ENCODE data around the gene TDP1. TPM values are rescaled to one million over a fixed set of nuclear protein-coding genes. Genes with fewer than 3 reads are reported as not detected.

Gene TDP1
- total RNA-seq, 1 experiment from 2014 or later: 23.9 TPM

DNA sequence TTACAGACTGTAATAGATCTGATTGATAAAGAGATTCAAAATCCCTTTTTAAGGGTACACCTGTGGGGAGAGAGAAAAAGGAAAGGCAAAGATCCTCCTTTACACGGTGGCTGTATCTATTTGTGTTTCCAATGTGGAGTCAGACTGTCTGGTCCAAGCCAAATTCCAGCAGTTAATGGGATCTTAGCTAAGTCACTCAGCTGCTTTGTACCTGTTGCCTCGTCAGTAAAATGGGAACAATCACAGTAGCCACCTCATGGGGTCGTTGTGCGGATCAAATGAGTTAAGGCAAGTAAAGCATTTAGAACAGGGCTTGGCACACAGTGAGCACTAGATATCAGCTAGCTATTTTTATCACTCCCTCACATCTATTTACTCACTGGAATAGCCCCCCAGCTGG lies 48.1 kb upstream of the TDP1 start:
- TF ChIP-seq SIN3A (IDR thresholded peaks at IDR 0.05; ENCODE audit: borderline replicate concordance, insufficient read depth, low read depth, low read length): no peak
- TF ChIP-seq, protein P1, sequence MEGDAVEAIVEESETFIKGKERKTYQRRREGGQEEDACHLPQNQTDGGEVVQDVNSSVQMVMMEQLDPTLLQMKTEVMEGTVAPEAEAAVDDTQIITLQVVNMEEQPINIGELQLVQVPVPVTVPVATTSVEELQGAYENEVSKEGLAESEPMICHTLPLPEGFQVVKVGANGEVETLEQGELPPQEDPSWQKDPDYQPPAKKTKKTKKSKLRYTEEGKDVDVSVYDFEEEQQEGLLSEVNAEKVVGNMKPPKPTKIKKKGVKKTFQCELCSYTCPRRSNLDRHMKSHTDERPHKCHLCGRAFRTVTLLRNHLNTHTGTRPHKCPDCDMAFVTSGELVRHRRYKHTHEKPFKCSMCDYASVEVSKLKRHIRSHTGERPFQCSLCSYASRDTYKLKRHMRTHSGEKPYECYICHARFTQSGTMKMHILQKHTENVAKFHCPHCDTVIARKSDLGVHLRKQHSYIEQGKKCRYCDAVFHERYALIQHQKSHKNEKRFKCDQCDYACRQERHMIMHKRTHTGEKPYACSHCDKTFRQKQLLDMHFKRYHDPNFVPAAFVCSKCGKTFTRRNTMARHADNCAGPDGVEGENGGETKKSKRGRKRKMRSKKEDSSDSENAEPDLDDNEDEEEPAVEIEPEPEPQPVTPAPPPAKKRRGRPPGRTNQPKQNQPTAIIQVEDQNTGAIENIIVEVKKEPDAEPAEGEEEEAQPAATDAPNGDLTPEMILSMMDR (IDR thresholded peaks at IDR 0.05): no peak
- TF ChIP-seq, protein P2, sequence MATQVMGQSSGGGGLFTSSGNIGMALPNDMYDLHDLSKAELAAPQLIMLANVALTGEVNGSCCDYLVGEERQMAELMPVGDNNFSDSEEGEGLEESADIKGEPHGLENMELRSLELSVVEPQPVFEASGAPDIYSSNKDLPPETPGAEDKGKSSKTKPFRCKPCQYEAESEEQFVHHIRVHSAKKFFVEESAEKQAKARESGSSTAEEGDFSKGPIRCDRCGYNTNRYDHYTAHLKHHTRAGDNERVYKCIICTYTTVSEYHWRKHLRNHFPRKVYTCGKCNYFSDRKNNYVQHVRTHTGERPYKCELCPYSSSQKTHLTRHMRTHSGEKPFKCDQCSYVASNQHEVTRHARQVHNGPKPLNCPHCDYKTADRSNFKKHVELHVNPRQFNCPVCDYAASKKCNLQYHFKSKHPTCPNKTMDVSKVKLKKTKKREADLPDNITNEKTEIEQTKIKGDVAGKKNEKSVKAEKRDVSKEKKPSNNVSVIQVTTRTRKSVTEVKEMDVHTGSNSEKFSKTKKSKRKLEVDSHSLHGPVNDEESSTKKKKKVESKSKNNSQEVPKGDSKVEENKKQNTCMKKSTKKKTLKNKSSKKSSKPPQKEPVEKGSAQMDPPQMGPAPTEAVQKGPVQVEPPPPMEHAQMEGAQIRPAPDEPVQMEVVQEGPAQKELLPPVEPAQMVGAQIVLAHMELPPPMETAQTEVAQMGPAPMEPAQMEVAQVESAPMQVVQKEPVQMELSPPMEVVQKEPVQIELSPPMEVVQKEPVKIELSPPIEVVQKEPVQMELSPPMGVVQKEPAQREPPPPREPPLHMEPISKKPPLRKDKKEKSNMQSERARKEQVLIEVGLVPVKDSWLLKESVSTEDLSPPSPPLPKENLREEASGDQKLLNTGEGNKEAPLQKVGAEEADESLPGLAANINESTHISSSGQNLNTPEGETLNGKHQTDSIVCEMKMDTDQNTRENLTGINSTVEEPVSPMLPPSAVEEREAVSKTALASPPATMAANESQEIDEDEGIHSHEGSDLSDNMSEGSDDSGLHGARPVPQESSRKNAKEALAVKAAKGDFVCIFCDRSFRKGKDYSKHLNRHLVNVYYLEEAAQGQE (IDR thresholded peaks at IDR 0.05; ENCODE audit: insufficient read depth in 1 of 2, low read depth in 2 of 2, low read length in 1 of 2): no peak
- no peak for TF ChIP-seq POLR2AphosphoS5 (IDR thresholded peaks at IDR 0.05; ENCODE audit: low read depth, low read length)
- no peak for TF ChIP-seq TCF7L2 (IDR thresholded peaks at IDR 0.05; ENCODE audit: low read depth, low read length)
- no peak overlapping the region for H3K4me3 ChIP-seq (ENCODE audit: low read depth in 2 of 2, low read length in 2 of 2)
- DNase-seq (ENCODE audit: low read depth, low spot score) (no peak), ATAC-seq (no peak)
- H3K27me3 ChIP-seq (ENCODE audit: control insufficient read depth, insufficient read depth, low read length): no peaks in the 10 kb centered on the region
- intact Hi-C loops (cut with micrococcal nuclease; ENCODE audit: unreplicated experiment): loop anchor here (10.0 kb wide), 1 partner anchor 863 kb away; no protein-coding TSS in a partner anchor
- H3K27ac ChIP-seq (ENCODE audit: low read length): no peak overlapping the region
- H3K36me3 ChIP-seq (ENCODE audit: control insufficient read depth, insufficient read depth, low read length): no peaks in the 10 kb centered on the region
- no peaks in the 10 kb centered on the region for H3K4me1 ChIP-seq (ENCODE audit: control insufficient read depth, insufficient read depth, low read length)
- CTCF ChIA-PET: no interaction called here
- POLR2A ChIA-PET: no interaction called here
- H3K9me3 ChIP-seq (ENCODE audit: control insufficient read depth, insufficient read depth, low read depth, low read length): no peaks in the 10 kb centered on the region
- BruUV-seq (replicated peaks): no TSS peak
- in situ Hi-C loops (cut with HindIII; ENCODE audit: low pct_unique_long_range_greater_than_20kb, low sequenced_read_pairs): no loop called here

DNA sequence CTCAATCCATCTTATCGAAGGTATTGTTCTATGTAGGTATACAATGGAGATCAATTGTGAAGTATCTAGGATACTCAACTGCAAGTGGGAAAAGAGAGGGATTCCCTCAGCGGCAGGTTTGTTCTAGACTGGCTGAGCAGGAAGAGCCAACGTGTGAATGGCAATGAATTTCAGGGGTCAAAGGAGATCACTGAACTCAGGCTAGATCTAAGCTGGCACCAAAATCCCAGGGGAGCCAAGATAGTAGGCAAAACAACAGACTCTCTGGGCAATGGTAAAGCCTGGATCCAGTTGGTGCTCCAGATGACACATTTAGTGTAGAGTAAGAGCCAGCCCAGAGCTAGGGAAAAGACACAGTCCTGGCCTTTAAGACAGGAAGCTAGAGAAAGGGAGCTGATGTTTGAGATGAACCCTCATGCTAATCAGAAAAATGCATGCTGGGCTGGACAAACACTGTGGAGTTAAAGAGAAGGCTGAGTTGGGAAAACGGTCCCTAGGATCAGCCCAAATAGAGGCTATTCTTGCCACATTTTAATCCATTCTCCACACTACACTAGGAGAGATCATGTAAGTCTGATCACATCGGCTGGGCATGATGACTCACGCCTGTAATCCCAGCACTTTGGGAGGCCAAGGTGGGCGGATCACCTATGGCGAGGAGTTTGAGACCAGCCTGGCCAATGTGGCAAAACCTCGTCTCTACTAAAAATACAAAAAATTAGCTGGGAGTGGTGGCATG lies 46.8 kb upstream of the TDP1 start:
- ChIA-PET CTCF (no interaction called here), POLR2A (no interaction called here)
- intact Hi-C loops (cut with micrococcal nuclease; ENCODE audit: unreplicated experiment): loop anchor here (10.0 kb wide), 1 partner anchor 864 kb away; no protein-coding TSS in a partner anchor
- TF ChIP-seq, protein P2 (IDR thresholded peaks at IDR 0.05; ENCODE audit: insufficient read depth in 1 of 2, low read depth in 2 of 2, low read length in 1 of 2): no peak
- TF ChIP-seq TCF7L2 (IDR thresholded peaks at IDR 0.05; ENCODE audit: low read depth, low read length) (no peak), POLR2AphosphoS5 (IDR thresholded peaks at IDR 0.05; ENCODE audit: low read depth, low read length) (no peak), SIN3A (IDR thresholded peaks at IDR 0.05; ENCODE audit: borderline replicate concordance, insufficient read depth, low read depth, low read length) (no peak)
- TF ChIP-seq, protein P1 (IDR thresholded peaks at IDR 0.05): no peak
- Histone ChIP-seq H3K27ac (ENCODE audit: low read length) (no peak overlapping the region), H3K27me3 (ENCODE audit: control insufficient read depth, insufficient read depth, low read length) (no peaks in the 10 kb centered on the region), H3K4me1 (ENCODE audit: control insufficient read depth, insufficient read depth, low read length) (no peaks in the 10 kb centered on the region), H3K36me3 (ENCODE audit: control insufficient read depth, insufficient read depth, low read length) (no peaks in the 10 kb centered on the region), H3K9me3 (ENCODE audit: control insufficient read depth, insufficient read depth, low read depth, low read length) (no peaks in the 10 kb centered on the region), H3K4me3 (ENCODE audit: low read depth in 2 of 2, low read length in 2 of 2) (no peak overlapping the region)
- ATAC-seq: no peak
- in situ Hi-C loops (cut with HindIII; ENCODE audit: low pct_unique_long_range_greater_than_20kb, low sequenced_read_pairs): no loop called here
- no peak for DNase-seq (ENCODE audit: low read depth, low spot score)
- BruUV-seq (replicated peaks): no TSS peak
